Measurements from ENCODE around the gene BTBD9. TPM values are rescaled to one million over a fixed set of nuclear protein-coding genes. Genes with fewer than 3 reads are reported as not detected.

Gene BTBD9
- total RNA-seq, 1 donor from 2014 or later, result 10.3 TPM

- no peaks in the 10 kb centered on the region for H3K36me3 ChIP-seq (ENCODE audit: insufficient read depth, low read length)
- no peak overlapping the region for H3K9ac ChIP-seq (ENCODE audit: low read length)
- H3K27me3 ChIP-seq (ENCODE audit: insufficient read depth, low read length), result no peaks in the 10 kb centered on the region
- H3K79me2 ChIP-seq (ENCODE audit: insufficient read depth, low read length), result no peaks in the 10 kb centered on the region
- no peak for DNase-seq (ENCODE audit: low read depth)
- H4K20me1 ChIP-seq (ENCODE audit: insufficient read depth, low read length), result no peaks in the 10 kb centered on the region
- Mint-ChIP-seq H3K27ac (ENCODE audit: unreplicated experiment) (no peak overlapping the region), H3K4me1 (ENCODE audit: low read depth, unreplicated experiment) (no peaks in the 10 kb centered on the region), H3K4me3 (ENCODE audit: unreplicated experiment) (no peak overlapping the region), H3K36me3 (ENCODE audit: low read depth, unreplicated experiment) (peaks cover 8% of the 10 kb centered on the region), H3K9me3 (ENCODE audit: unreplicated experiment) (peaks cover 5% of the 10 kb centered on the region), H3K27me3 (ENCODE audit: low read depth, unreplicated experiment) (peaks cover 9% of the 10 kb centered on the region)
- no peak overlapping the region for H3K4me3 ChIP-seq (ENCODE audit: insufficient read depth, low read depth, low read length)
- H3K27ac ChIP-seq (ENCODE audit: low read depth, low read length), result no peak overlapping the region
- no peaks in the 10 kb centered on the region for H3K9me3 ChIP-seq (ENCODE audit: insufficient read depth, low read depth, low read length)
- H3K4me2 ChIP-seq (ENCODE audit: low read length), result no peak overlapping the region
- FAIRE-seq, result no peak
- TF ChIP-seq CTCF (IDR thresholded peaks at IDR 0.05; ENCODE audit: insufficient read depth, low read depth, low read length) (no peak), EZH2 (IDR thresholded peaks at IDR 0.05; ENCODE audit: insufficient read depth, low read length) (no peak)
- H3K4me1 ChIP-seq (ENCODE audit: insufficient read depth, low read length), result no peaks in the 10 kb centered on the region
- H2AFZ ChIP-seq (ENCODE audit: low read depth, low read length), result no peak overlapping the region
These were observed 454.5 kb downstream of the BTBD9 start for GRCh38 chr6:38185244-38185643.

- no peak for DNase-seq (ENCODE audit: low read depth)
- H4K20me1 ChIP-seq (ENCODE audit: insufficient read depth, low read length), result no peaks in the 10 kb centered on the region
- no peaks in the 10 kb centered on the region for H3K27me3 ChIP-seq (ENCODE audit: insufficient read depth, low read length)
- H3K79me2 ChIP-seq (ENCODE audit: insufficient read depth, low read length), result no peaks in the 10 kb centered on the region
- H3K36me3 ChIP-seq (ENCODE audit: insufficient read depth, low read length), result no peaks in the 10 kb centered on the region
- no peaks in the 10 kb centered on the region for H3K9me3 ChIP-seq (ENCODE audit: insufficient read depth, low read depth, low read length)
- H3K4me1 Mint-ChIP-seq (ENCODE audit: low read depth, unreplicated experiment), result no peaks in the 10 kb centered on the region
- peaks cover 9% of the 10 kb centered on the region for H3K27me3 Mint-ChIP-seq (ENCODE audit: low read depth, unreplicated experiment)
- no peak overlapping the region for H3K4me2 ChIP-seq (ENCODE audit: low read length)
- H3K27ac Mint-ChIP-seq (ENCODE audit: unreplicated experiment), result no peak overlapping the region
- peaks cover 5% of the 10 kb centered on the region for H3K9me3 Mint-ChIP-seq (ENCODE audit: unreplicated experiment)
- no peak for TF ChIP-seq CTCF (IDR thresholded peaks at IDR 0.05; ENCODE audit: insufficient read depth, low read depth, low read length)
- no peak for TF ChIP-seq EZH2 (IDR thresholded peaks at IDR 0.05; ENCODE audit: insufficient read depth, low read length)
- no peak overlapping the region for H3K27ac ChIP-seq (ENCODE audit: low read depth, low read length)
- no peaks in the 10 kb centered on the region for H3K4me1 ChIP-seq (ENCODE audit: insufficient read depth, low read length)
- no peak overlapping the region for H3K4me3 Mint-ChIP-seq (ENCODE audit: unreplicated experiment)
- no peak for FAIRE-seq
- H2AFZ ChIP-seq (ENCODE audit: low read depth, low read length), result no peak overlapping the region
- H3K36me3 Mint-ChIP-seq (ENCODE audit: low read depth, unreplicated experiment), result peaks cover 8% of the 10 kb centered on the region
- H3K4me3 ChIP-seq (ENCODE audit: insufficient read depth, low read depth, low read length), result no peak overlapping the region
- no peak overlapping the region for H3K9ac ChIP-seq (ENCODE audit: low read length)
These were observed 455.1 kb downstream of the BTBD9 start for GRCh38 chr6:38184585-38185080.

GRCh38 chr6:38183856-38184584, 455.7 kb downstream of the BTBD9 start:
- H3K36me3 ChIP-seq (ENCODE audit: insufficient read depth, low read length), result no peaks in the 10 kb centered on the region
- no peak overlapping the region for H3K9ac ChIP-seq (ENCODE audit: low read length)
- no peak overlapping the region for H3K4me3 ChIP-seq (ENCODE audit: insufficient read depth, low read depth, low read length)
- H3K4me1 ChIP-seq (ENCODE audit: insufficient read depth, low read length), result no peaks in the 10 kb centered on the region
- no peak overlapping the region for H2AFZ ChIP-seq (ENCODE audit: low read depth, low read length)
- no peaks in the 10 kb centered on the region for H4K20me1 ChIP-seq (ENCODE audit: insufficient read depth, low read length)
- Mint-ChIP-seq H3K27me3 (ENCODE audit: low read depth, unreplicated experiment) (peaks cover 8% of the 10 kb centered on the region), H3K36me3 (ENCODE audit: low read depth, unreplicated experiment) (peaks cover 6% of the 10 kb centered on the region), H3K4me3 (ENCODE audit: unreplicated experiment) (no peak overlapping the region), H3K4me1 (ENCODE audit: low read depth, unreplicated experiment) (no peaks in the 10 kb centered on the region), H3K9me3 (ENCODE audit: unreplicated experiment) (peaks cover 5% of the 10 kb centered on the region), H3K27ac (ENCODE audit: unreplicated experiment) (no peak overlapping the region)
- H3K4me2 ChIP-seq (ENCODE audit: low read length), result no peak overlapping the region
- TF ChIP-seq EZH2 (IDR thresholded peaks at IDR 0.05; ENCODE audit: insufficient read depth, low read length) (no peak), CTCF (IDR thresholded peaks at IDR 0.05; ENCODE audit: insufficient read depth, low read depth, low read length) (no peak)
- no peak for FAIRE-seq
- DNase-seq (ENCODE audit: low read depth), result no peak
- H3K27me3 ChIP-seq (ENCODE audit: insufficient read depth, low read length), result no peaks in the 10 kb centered on the region
- H3K79me2 ChIP-seq (ENCODE audit: insufficient read depth, low read length), result no peaks in the 10 kb centered on the region
- H3K9me3 ChIP-seq (ENCODE audit: insufficient read depth, low read depth, low read length), result no peaks in the 10 kb centered on the region
- no peak overlapping the region for H3K27ac ChIP-seq (ENCODE audit: low read depth, low read length)
